ENCODE measurements around the gene P3H1. TPM values are rescaled to one million over a fixed set of nuclear protein-coding genes. Genes with fewer than 3 reads are reported as not detected.
A peak's percentile ranks its signal among the peaks of the same experiment; 100 is the strongest.
"Not testable (repeated sequence)": the region's sequence is repeated elsewhere in the genome, so short reads cannot be mapped to it uniquely, and the experiment has no call there.

P3H1 gene, protein sequence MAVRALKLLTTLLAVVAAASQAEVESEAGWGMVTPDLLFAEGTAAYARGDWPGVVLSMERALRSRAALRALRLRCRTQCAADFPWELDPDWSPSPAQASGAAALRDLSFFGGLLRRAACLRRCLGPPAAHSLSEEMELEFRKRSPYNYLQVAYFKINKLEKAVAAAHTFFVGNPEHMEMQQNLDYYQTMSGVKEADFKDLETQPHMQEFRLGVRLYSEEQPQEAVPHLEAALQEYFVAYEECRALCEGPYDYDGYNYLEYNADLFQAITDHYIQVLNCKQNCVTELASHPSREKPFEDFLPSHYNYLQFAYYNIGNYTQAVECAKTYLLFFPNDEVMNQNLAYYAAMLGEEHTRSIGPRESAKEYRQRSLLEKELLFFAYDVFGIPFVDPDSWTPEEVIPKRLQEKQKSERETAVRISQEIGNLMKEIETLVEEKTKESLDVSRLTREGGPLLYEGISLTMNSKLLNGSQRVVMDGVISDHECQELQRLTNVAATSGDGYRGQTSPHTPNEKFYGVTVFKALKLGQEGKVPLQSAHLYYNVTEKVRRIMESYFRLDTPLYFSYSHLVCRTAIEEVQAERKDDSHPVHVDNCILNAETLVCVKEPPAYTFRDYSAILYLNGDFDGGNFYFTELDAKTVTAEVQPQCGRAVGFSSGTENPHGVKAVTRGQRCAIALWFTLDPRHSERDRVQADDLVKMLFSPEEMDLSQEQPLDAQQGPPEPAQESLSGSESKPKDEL
- 10 to 100 TPM; 20.4 to 44.1 (median 29.4) TPM for total RNA-seq

GRCh38 chr1:42766741-42767509 is at the start of gene P3H1, which contains the start of gene C1orf50:
Gene P3H1 (minus strand): TSS chr1:42767028. CDS start chr1:42766971, 57 bp downstream.
Gene C1orf50 (plus strand): TSS chr1:42767249. CDS start chr1:42767312, 63 bp downstream.
- ATAC-seq (ENCODE audit: low FRiP score) (peak; percentile 98), DNase-seq (ENCODE audit: low spot score) (peak; percentile 95)
- TF ChIP-seq CTCF (IDR thresholded peaks at IDR 0.05): no peak

- no peak for ATAC-seq (ENCODE audit: low FRiP score)
- TF ChIP-seq CTCF (IDR thresholded peaks at IDR 0.05): no peak
- no peak for DNase-seq (ENCODE audit: low spot score)
These were observed 49.2 kb upstream of the P3H1 start for GRCh38 chr1:42815941-42816584.

DNA sequence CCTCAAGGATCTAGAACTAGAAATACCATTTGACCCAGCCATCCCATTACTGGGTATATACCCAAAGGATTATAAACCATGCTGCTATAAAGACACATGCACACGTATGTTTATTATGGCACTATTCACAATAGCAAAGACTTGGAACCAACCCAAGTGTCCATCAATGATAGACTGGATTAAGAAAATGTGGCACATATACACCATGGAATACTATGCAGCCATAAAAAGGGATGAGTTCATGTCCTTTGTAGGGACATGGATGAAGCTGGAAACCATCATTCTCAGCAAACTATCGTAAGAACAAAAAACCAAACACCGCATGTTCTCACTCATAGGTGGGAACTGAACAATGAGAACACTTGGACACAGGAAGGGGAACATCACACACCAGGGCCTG is 48.0 kb upstream of the P3H1 start:
- DNase-seq (ENCODE audit: low spot score); ATAC-seq (ENCODE audit: low FRiP score): not testable (repeated sequence)

DNA sequence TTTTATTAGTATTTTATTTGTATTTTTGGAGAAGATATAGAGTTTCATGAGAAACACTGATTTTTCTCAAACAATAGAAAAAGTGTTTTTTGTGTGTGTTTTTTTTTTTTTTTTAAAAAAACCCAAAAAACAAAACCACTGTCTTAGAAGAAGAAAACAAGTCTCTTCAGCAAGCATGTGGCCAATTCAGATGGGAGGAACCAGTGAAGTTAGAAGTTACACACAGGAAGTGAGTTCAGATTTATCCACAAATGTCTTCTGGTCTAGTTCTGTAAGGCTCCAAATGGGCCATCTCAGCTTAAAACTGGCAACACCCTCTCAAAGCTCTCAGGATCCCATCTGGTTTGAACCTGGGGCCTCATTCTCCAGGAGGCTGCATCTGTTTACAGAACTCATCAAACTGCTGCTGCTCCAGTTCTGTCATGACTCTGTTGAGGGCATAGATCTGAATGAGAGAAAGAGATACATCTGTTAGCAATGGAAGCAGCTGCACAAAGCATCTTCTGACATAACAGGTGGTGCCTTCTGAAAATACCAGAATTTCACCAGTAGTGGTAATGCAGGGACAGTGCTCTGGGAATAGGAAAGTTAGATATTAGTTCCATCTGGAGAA is 40.3 kb upstream of the P3H1 start:
- TF ChIP-seq CTCF (IDR thresholded peaks at IDR 0.05): no peak
- ATAC-seq (ENCODE audit: low FRiP score) (no peak), DNase-seq (ENCODE audit: low spot score) (no peak)

DNA sequence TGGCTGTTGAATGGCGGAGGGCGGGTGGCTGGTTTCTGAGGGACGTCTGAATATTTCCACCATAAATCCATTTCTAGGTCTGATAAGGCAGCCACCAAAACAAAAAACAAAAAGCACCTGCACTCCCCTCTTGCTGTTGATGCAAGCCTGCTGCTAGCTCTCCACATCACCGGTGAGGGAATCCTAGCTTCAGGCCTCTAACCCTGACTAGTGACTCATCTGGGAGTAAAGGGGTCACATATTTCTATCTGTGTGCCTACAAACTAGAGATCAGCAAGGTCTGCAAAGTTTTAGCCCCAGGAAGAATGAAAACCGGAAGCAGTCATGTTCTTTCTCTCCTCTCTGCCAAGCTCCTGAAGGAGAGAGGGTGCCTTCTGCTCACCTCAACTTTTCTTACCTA is 39.8 kb upstream of the P3H1 start:
- DNase-seq (ENCODE audit: low spot score): no peak
- ATAC-seq (ENCODE audit: low FRiP score): no peak
- no peak for TF ChIP-seq CTCF (IDR thresholded peaks at IDR 0.05)

- ATAC-seq (ENCODE audit: low FRiP score) (no peak), DNase-seq (ENCODE audit: low spot score) (no peak)
- TF ChIP-seq CTCF (IDR thresholded peaks at IDR 0.05): no peak
These were observed 39.3 kb upstream of the P3H1 start for GRCh38 chr1:42806171-42806570.
